ENCODE measurements around the gene STPG4. TPM values are rescaled to one million over a fixed set of nuclear protein-coding genes. Genes with fewer than 3 reads are reported as not detected.

The STPG4 gene
- polyA plus RNA-seq, 5 donors: 0.13 to 0.73 (median 0.26) TPM

- peak; percentile 68 to 75 for DNase-seq
Observed at GRCh38 chr2:47072018-47072691, 83.0 kb downstream of the STPG4 start.

DNA sequence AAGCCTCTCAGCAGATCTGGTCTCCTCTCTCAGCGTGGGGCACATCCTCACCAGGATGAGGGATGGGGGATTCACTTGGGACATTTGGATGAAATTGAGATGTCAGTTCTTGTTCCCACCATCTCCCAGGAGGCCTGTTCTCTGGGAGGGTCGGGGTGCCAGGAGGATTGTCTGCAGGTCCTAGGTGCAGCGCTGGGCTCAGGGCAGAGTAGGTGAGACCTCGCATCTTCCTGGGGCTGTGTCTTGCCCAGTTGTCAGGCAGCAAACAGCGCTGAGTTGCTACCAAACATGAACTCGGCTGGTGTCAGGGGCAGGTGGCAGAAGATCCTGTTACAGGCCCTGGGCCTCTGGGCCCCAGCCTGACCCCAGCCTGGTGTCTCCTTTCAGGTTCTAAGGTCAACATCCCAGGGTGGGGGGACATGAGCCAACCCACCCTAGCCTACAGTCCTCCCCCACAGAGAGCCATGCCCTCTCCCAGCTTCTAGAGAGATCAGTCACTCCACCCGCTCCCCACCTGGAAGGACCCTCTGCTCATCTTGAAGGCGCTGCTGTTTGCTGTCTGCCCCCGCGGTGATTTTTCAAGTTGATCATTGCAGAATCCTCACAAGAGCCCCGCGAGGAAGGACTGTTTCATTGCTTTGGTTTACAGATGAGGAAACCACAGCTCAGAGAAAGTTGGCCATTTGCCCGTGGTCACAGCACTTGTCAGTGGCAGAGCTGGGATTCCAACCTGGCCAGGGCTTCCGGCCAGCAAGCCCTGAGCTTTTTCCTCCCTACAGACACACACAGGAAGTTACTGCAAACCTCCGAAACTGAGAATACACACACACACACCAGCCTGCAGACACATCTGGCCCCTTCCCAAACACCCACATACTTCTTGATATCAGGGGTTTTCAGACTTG is 83.9 kb downstream of the STPG4 start:
- DNase-seq: no peak

DNA sequence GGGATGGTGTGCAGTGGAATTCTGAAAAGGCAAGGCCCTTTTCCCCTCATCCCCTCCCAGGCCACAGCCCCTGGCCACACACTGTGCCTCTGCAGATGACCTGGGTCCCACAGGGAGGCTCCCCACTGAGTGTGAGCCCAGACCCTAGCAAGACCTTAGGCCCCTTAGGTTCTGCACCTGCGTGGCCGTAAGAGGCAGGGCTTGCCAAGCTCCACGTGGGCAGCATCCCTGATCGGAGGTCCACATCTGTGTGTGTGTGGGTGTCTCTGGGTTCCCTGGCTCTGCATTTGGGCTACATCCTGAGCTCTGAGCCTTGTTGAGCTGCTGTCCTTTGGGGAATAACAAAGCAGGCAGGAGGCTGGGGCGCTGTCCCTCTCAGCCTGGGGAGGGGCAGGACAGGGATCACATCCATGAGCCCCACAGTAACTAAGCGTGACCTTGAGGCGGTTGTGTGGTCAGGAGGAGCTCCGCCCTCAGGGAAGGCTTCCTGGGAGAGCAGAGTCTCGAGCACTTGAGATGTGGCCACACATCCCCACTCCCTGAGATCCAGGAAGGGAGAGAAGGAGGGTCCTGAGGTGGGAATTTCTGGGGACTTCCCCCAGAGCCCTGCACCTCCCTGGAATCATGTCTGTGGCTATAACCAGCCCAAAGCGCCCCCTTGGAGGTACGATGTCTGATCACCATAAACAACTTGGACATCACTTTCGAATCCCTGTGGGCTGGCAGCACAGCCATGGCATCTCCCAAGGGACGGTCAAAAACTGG is 84.8 kb downstream of the STPG4 start:
- DNase-seq: no peak

DNA sequence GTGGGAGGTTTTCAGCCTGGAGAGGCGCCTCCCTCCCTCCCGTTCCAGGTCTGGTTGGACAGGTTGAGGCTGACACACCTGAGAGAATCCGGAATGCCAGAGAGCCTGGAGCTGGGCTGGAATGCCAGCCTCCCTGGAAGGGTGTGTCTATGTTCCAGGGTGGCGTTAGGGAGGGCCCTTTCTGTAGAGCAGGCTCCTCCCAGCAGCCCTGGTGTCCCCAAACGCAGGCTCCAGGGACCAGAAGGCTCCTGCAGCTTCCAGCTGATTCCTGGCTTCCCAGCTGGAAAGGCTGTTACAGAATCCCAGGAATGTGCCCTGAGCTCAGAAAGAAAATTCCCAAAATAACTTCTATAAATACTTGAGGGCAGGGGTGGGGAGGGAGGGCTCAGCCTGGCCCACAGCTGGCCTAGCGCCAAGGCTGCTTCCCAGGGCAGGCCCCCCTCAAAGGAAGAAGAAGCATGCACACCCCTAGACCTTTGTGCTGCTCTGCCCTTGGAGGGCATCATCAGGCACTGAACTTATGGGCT is 85.4 kb downstream of the STPG4 start:
- peak in 1 of 2 donors; percentile 67 for DNase-seq

GRCh38 chr2:47068981-47069627 is 86.0 kb downstream of the STPG4 start:
- no peak for DNase-seq

- DNase-seq: no peak
Observed at GRCh38 chr2:47067788-47068407, 87.2 kb downstream of the STPG4 start.

- no peak for DNase-seq
Observed at GRCh38 chr2:47065771-47066380, 89.2 kb downstream of the STPG4 start.

DNA sequence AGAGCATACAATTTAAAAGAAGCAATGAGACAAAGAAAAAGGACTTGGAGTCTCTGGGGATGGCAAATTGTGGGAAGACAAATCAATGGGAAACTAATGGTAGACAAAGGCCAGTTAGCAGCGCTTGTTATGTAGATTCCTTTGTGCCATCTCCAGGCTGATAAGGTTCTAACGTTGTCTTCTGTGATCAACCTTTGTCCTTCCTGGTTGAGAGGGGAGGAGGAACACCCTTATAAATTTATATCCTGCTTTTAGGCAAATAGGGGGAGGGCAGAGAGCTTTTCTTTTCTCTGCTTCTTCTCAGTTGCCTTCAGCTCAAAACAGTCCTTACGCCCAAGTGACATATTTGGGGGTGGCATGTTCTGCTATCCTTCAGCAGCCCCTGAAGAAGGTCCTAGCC is 89.8 kb downstream of the STPG4 start:
- no peak for DNase-seq

DNA sequence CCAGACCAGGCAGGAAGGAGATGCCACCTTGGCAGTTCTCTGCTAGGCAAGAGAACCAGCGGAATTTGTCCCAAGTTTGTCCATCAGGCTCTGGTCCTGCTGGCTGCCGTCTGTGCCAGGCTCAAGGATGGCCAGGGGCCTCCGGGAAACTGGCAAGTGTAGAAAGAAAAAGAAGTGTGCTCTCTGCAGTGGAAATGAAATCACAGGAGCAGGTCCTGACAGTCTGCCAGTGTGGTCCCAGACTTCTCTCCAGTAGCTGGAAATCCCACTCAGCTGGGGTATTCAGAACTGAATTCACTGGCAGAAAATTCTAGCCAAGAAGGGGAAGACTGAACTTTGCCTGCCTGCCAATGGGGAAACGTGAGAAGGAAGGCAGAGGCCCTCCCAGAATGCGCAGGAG is 91.0 kb downstream of the STPG4 start:
- DNase-seq: no peak

GRCh38 chr2:47063538-47063930 is 91.6 kb downstream of the STPG4 start:
- no peak for DNase-seq

GRCh38 chr2:47062681-47063537 is 92.2 kb downstream of the STPG4 start:
- no peak for DNase-seq

DNA sequence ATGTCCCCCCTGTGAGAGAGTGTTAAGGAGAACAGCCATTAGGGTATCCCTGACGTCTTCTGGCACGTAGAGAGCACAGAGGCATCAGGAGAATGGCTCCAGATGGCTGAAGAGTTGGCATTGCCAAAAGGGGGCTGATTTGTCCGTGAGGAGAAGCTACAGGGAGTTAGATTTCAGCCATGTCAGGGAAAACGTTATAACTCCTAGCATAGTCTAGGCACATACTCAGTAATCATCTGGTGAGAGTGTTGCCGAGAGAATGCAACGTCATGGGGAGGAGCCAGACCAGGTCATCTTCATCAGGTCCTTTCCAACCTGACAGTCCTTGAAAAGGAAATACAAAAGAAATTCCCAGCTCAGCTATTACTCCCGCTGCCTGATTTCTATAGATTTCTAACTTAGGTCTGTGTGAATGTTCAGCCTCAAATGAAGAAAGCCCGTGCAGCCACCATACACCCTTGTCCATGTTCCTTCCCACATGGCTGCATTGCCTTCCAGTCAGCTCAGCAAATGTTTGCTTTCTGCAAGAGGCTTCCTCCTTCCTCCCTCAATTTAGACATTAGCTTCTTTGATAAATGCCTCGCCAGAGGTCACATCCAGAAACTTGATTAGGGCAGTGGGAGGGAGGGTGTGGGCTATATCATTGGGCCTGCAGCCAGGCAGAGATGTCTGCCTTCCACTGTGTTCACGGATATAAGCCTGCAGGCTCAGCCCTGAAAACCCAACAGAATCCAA is 93.0 kb downstream of the STPG4 start:
- DNase-seq: no peak

GRCh38 chr2:47060652-47061170 is 94.4 kb downstream of the STPG4 start:
- no peak for DNase-seq

DNA sequence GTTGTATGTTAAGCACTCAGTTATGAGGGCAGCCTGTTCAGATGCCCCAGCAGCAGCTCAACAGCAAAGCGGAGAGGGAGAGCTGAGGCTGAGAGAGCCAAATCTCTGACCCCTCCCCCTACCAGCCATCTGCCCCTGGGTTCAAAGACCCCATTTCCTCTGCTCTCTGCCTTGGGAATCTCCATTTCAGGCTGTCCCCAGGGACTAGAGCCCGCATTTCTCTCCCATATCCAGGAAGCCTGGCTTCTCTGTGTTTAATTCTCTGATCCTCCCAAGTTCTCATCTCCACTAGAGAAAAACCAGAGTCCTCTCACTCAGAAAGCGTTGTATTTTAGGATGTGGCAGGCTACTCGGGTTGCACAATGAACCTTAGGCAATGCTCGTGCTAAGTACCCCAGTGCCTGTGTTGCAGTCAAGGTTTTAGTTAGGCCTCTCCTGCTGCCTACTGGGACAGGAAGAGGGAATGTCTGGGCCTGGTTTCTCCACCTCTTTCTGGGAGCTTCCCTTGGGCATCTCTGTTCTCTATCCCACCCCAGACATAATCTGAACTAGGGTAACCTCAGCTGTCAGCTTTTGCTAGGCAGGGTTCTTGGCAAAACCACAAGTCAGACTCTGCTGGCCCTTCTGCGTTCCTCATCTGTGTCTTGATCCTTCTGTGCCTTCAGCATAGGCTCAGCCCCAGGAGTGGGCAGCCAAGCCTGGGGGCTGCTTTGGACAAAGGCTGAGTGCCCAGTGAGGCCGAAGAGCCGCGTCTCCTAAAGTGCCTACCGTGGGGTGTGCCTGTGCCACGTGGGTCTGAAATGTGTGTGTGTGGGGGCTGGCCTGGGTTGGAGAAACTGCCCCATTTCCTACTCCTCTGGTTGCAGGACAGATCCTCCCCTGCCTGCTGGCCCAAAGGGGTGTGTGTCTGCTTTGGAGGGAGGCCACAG is 96.8 kb downstream of the STPG4 start:
- no peak for DNase-seq

- no peak for DNase-seq
Observed at GRCh38 chr2:47057687-47058002, 97.5 kb downstream of the STPG4 start.

- DNase-seq: no peak
Observed at GRCh38 chr2:47056868-47057686, 98.0 kb downstream of the STPG4 start.

GRCh38 chr2:47056374-47056773 is 98.7 kb downstream of the STPG4 start:
- peak; percentile 73 to 79 for DNase-seq

Measured in right lung (tissue), 5 donors.